GM18873 (cell line): ENCODE data around the gene GJA3.

ENCODE experiments used
- ATAC-seq: cut with Tn5 transposase; IDR thresholded peaks from one replicate; pipeline ENCODE4 v1.9.1; 2021; ENCODE audit warnings: mild to moderate bottlenecking, moderate library complexity, moderate number of reproducible peaks; ENCODE audit not compliant: unreplicated experiment, low FRiP score

GJA3 gene

DNA sequence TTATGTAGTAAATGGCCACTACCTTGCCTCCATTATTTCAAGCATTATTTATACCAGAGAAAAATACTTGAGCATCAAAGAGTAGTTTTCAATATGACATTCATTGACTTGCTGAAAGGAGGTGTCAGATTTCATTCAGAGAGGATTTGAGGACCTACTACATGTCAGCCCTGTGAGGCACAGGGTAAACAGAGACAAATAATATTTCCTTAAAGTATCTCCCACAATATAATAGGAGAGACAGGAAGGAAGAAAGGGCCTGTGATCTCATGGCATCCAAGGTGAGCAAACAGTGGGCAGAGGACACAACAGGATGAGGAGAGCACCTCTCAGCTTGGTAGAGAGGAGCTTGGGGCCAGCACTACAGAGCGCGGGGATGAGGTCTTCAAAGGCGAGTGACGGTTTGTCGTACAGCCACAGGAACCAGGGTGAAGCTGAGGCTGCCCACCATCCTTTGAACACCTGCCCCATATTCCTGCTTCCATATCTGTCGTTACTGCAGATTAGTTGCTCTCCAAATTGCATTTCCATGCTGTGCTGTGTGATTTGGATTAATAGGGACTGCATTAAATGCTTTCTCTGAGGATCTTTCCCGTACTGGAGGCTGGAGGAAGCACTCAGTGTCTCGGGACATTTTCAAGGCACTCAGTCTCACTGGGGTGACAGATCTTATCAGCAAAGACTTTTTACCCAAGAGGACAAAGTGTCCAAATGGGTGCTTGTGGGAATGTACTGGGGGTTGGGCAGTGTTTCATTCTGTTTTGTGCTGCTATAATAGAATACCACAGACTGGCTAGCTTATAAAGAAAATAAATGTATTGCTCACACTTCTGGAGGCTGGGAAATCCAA, 59.2 kb downstream of the GJA3 start:
- no peak for ATAC-seq

DNA sequence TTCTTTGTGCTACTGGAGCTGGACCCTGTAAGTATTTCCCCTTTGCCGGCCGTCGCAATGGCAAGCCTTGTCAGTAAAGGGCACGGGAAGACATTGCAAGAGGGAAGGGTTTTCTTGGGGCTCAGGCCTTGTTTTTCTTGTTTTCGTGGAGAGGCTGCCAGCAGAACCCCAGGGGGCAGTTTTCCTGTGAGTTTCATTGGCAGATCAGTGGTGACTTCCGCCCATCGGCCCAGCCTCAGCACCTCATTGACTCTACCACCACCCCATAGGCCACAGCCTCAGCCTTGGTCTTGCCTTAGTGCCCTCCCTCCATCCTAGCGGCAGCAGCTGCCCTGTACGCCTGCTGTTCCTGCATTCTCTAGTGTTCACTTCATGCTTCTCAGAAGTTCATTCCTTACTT, 61.5 kb downstream of the GJA3 start:
- ATAC-seq = no peak

DNA sequence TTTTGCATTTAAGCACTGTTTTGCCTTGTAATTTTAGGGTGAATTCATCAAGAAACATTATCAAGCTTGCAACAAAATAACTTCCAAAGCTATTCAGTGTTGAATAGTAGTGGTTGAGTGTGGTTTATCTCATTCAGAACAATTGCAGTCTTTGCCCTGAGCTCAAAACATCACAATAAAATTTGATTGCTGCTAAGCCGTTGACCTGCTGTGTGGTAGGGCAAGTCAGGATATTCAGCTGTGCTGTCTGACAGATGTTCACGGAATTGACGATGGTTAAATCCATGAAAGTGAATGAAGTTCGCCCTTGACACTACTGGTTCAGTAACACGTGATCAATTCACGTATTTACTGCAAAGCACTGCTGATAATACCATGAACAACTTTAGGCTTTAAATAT, 66.9 kb downstream of the GJA3 start:
- ATAC-seq = no peak

DNA sequence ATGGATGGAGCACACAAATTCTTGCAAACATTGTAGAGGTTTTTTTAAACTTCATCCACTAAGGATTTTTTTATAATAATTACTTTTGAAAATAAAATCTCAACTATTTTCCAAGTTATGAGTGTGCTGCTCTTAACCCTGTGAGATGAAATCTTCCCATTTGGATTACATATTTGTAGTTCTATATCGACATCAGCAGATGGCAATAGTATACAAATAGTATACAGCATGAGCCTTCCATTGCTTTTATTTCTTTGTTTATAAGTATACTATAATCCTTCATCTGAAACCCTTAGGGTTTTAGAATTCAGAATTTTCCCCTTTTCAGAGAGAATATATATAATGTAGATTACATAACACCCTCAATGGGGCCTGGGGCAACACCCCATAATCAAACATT, 70.5 kb downstream of the GJA3 start:
- no peak for ATAC-seq
